Endothelial cell (in vitro differentiated cells): ENCODE data around the gene FILIP1. TPM values are rescaled to one million over a fixed set of nuclear protein-coding genes. Genes with fewer than 3 reads are reported as not detected.

Experiments
- DNase-seq: peaks from one replicate; pipeline ENCODE4 v3.0.0; 2021; ENCODE audit warnings: low spot score
- H3K27ac Mint-ChIP-seq: one replicate; pipeline ENCODE4 v1.8.0; 2021; ENCODE audit warnings: mixed read lengths, inconsistent platforms; ENCODE audit not compliant: unreplicated experiment
- H3K27me3 Mint-ChIP-seq: one replicate; pipeline ENCODE4 v1.8.0; 2021; ENCODE audit warnings: mild to moderate bottlenecking, moderate library complexity, mixed read lengths, inconsistent platforms; ENCODE audit not compliant: unreplicated experiment
- H3K36me3 Mint-ChIP-seq: one replicate; pipeline ENCODE4 v1.8.0; 2021; ENCODE audit warnings: mild to moderate bottlenecking, low read depth, mixed read lengths, inconsistent platforms; ENCODE audit not compliant: unreplicated experiment
- H3K4me1 Mint-ChIP-seq: one replicate; pipeline ENCODE4 v1.8.0; 2021; ENCODE audit warnings: mild to moderate bottlenecking, mixed read lengths, inconsistent platforms; ENCODE audit not compliant: unreplicated experiment
- H3K4me3 Mint-ChIP-seq: one replicate; pipeline ENCODE4 v1.8.0; 2021; ENCODE audit warnings: mild to moderate bottlenecking, mixed read lengths, inconsistent platforms; ENCODE audit not compliant: unreplicated experiment
- H3K9me3 Mint-ChIP-seq: one replicate; pipeline ENCODE4 v1.8.0; 2021; ENCODE audit warnings: mixed read lengths, inconsistent platforms; ENCODE audit not compliant: unreplicated experiment
- total RNA-seq: library from RNA; stranded (reverse); fragmentation: NEBNext Ultra II Directional; extraction: Animal tissue kit (Norgen Biotek cat#: 25700); gene quantifications from one replicate; pipeline ENCODE4 v1.2.1, GENCODE V29; 2021; ENCODE audit not compliant: unreplicated experiment
- TF ChIP-seq, protein P1 (sequence below): fragments of 200-600 bp; sonication (generic); IDR thresholded peaks from one replicate; pipeline ENCODE4 v1.5.0; 2021; ENCODE audit warnings: antibody characterized with exemption; ENCODE audit not compliant: unreplicated experiment

FILIP1 gene
- total RNA-seq, 1 donor from 2014 or later, result 32.0 TPM

DNA sequence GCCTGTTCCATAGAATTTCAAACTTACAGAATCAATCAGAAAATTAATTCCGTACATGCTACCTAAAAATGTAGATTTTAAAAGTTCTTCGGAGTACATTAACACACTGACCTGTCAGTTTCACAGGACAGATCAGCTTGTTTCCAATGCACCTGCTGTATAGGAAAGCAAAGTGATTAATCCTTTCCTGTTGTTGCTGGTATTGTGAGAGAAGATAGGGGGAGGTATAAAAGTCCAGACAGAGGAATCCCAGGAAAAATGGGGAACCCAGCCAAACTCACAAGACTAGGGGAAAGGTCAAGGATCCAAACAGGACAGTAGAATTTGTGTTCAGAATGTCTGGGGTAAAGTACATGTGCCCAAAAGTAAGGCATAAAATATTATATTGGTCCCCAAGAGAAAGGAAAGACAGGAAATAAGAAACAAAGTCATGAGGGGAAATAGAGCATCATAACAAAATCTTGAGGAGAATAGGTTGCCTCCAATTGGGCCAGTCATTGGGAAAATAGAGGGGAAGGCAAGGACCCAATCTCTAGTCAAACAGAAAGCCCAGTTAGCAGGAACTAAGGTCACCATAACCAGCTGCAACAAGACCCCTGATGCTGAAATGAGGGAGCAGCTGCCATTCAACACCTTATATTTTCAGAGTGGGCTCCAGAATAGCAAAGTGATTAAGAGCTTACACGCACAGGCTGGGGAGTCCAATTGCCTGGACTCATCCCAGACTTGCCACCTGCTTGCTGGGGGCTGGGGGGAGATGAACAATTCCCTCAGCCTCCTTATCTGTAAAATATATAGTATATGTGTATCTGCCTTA is 10.3 kb downstream of the FILIP1 start:
- TF ChIP-seq, protein P1, sequence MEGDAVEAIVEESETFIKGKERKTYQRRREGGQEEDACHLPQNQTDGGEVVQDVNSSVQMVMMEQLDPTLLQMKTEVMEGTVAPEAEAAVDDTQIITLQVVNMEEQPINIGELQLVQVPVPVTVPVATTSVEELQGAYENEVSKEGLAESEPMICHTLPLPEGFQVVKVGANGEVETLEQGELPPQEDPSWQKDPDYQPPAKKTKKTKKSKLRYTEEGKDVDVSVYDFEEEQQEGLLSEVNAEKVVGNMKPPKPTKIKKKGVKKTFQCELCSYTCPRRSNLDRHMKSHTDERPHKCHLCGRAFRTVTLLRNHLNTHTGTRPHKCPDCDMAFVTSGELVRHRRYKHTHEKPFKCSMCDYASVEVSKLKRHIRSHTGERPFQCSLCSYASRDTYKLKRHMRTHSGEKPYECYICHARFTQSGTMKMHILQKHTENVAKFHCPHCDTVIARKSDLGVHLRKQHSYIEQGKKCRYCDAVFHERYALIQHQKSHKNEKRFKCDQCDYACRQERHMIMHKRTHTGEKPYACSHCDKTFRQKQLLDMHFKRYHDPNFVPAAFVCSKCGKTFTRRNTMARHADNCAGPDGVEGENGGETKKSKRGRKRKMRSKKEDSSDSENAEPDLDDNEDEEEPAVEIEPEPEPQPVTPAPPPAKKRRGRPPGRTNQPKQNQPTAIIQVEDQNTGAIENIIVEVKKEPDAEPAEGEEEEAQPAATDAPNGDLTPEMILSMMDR, result no peak
- no peaks in the 10 kb centered on the region for H3K9me3 Mint-ChIP-seq
- peaks cover 45% of the 10 kb centered on the region for H3K4me1 Mint-ChIP-seq
- no peak overlapping the region for H3K27ac Mint-ChIP-seq
- no peak for DNase-seq
- H3K27me3 Mint-ChIP-seq, result peaks cover 1% of the 10 kb centered on the region
- H3K4me3 Mint-ChIP-seq, result no peak overlapping the region
- no peaks in the 10 kb centered on the region for H3K36me3 Mint-ChIP-seq

- H3K9me3 Mint-ChIP-seq, result no peaks in the 10 kb centered on the region
- H3K27ac Mint-ChIP-seq, result no peak overlapping the region
- TF ChIP-seq, protein P1, result no peak
- peaks cover 2% of the 10 kb centered on the region for H3K36me3 Mint-ChIP-seq
- no peak for DNase-seq
- H3K4me3 Mint-ChIP-seq, result no peak overlapping the region
- H3K27me3 Mint-ChIP-seq, result peaks cover 1% of the 10 kb centered on the region
- peaks cover 35% of the 10 kb centered on the region for H3K4me1 Mint-ChIP-seq
These were observed 11.5 kb downstream of the FILIP1 start for GRCh38 chr6:75481936-75482593.

DNA sequence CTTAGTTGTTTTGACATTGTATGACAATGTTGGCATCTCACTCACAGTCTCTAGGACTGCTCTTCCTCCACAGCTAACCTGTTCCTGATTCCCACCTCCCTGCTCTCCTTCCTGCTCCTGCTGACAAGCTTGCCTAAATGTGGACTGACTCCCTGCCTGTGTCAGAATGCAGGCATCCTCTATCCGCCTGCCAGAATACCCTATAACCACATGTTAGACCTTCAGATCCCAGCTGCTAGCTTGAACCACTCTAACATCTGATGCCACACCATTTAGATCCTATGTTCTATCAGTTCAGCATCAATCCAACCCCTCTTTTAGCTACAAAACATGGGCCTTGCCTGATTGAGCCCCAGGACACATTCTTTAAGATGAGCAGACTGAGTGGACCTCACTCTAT is 12.2 kb downstream of the FILIP1 start:
- H3K4me1 Mint-ChIP-seq, result peaks cover 32% of the 10 kb centered on the region
- DNase-seq, result no peak

GRCh38 chr6:75480425-75480824 is 13.2 kb downstream of the FILIP1 start:
- Mint-ChIP-seq H3K27me3 (no peaks in the 10 kb centered on the region), H3K36me3 (peaks cover 7% of the 10 kb centered on the region), H3K4me1 (peaks cover 27% of the 10 kb centered on the region), H3K9me3 (no peaks in the 10 kb centered on the region), H3K27ac (no peak overlapping the region), H3K4me3 (no peak overlapping the region)
- TF ChIP-seq, protein P1, result no peak
- no peak for DNase-seq

More for the DNA sequence above, 12.2 kb downstream of the FILIP1 start:
- Mint-ChIP-seq H3K4me3 (no peak overlapping the region), H3K27ac (peak overlapping the region; percentile 81), H3K27me3 (no peaks in the 10 kb centered on the region), H3K36me3 (peaks cover 7% of the 10 kb centered on the region), H3K9me3 (no peaks in the 10 kb centered on the region)
- TF ChIP-seq, protein P1, result no peak

DNA sequence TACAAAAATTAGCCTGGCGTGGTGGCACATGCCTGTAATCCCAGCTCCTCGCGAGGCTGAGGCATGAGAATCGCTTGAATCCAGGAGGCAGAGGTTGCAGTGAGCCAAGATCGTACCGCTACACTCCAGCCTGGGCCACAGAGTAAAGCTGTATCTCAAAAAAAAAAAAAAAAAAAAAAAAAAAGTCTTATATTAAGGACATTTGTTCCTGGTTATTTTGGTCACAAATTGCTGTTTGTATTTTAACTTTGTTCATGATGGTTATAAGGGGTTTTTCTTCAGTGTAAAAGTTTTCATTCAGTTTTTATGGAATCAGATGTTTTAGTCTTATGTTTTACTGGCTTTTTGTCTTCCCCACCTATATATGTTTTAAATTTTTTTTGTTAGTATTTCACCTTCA is 13.9 kb downstream of the FILIP1 start:
- TF ChIP-seq, protein P1, result no peak
- H3K4me3 Mint-ChIP-seq, result no peak overlapping the region
- peaks cover 7% of the 10 kb centered on the region for H3K36me3 Mint-ChIP-seq
- no peaks in the 10 kb centered on the region for H3K9me3 Mint-ChIP-seq
- H3K4me1 Mint-ChIP-seq, result peaks cover 30% of the 10 kb centered on the region
- no peak overlapping the region for H3K27ac Mint-ChIP-seq
- no peak for DNase-seq
- H3K27me3 Mint-ChIP-seq, result no peaks in the 10 kb centered on the region
